ENCODE measurements around the gene KRTAP5-2.

DNA sequence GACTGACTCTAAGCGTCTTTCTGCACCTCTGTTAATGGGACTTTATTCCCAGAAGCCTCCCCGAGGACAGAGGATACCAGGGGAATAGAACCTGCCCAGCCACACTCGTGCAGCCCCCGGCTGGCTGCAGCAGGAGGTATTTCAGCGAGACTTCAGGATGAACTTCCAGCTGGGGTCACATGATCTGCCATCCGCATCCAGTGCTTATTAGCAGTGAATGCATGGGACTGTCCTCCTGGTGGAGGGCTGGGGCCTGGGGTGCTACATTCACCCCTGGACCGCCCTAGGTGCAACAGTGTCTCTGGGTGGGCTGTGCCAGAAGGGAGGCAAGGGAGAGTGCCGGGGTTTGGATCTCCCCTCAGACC, 27.6 kb downstream of the KRTAP5-2 start:
- TF ChIP-seq GATA3 (IDR thresholded peaks at IDR 0.05; ENCODE audit: low read depth, low read length) (no peak), GATA2 (IDR thresholded peaks at IDR 0.05; ENCODE audit: low read depth, low read length) (no peak)

Measured in SH-SY5Y (cell line).